PC-9 (cell line): ENCODE data around the gene NUCB2. TPM values are rescaled to one million over a fixed set of nuclear protein-coding genes. Genes with fewer than 3 reads are reported as not detected.

Experiments
- BruUV-seq: library from RNA; stranded (reverse); fragments of 400-500 nt; replicated peaks from 2 replicates; lab custom pipeline; 2021; lab: Mats Ljungman, UMichigan
- CTCF ChIA-PET: fragments of 300-600 bp; sonication (Branson Sonifier 250); formaldehyde crosslinking; loops from one replicate; lab custom pipeline; 2022; ENCODE audit warnings: antibody characterized with exemption; lab: Charles Lee
- POLR2A ChIA-PET: fragments of 300-600 bp; sonication (Branson Sonifier 250); formaldehyde crosslinking; loops from one replicate; lab custom pipeline; 2022; ENCODE audit warnings: antibody characterized with exemption; ENCODE audit not compliant: unreplicated experiment; lab: Charles Lee
- DNase-seq, 2 experiments: peaks; one replicate each; pipeline versions ENCODE4 v3.0.0 to v3.0.0-alpha.2; 2015 to 2022; ENCODE audit warnings: mixed read lengths in 1 of 2
- H2AFZ ChIP-seq: fragments of 200-600 bp; sonication (generic); 2 replicates; pipeline ENCODE4 v1.8.1; 2017; ENCODE audit warnings: antibody characterized with exemption
- H3F3A ChIP-seq: fragments of 200-600 bp; sonication (generic); 2 replicates; pipeline ENCODE4 v1.8.1; 2017; ENCODE audit warnings: antibody characterized with exemption, mild to moderate bottlenecking, low read depth; ENCODE audit not compliant: insufficient read depth
- H3K27ac ChIP-seq: fragments of 200-600 bp; sonication (generic); 2 replicates; pipeline ENCODE4 v1.6.1; 2016; ENCODE audit warnings: mixed run types
- H3K27me3 ChIP-seq: fragments of 200-600 bp; sonication (generic); 2 replicates; pipeline ENCODE4 v1.6.1; 2016; ENCODE audit warnings: low read depth, mixed run types; ENCODE audit not compliant: insufficient read depth
- H3K36me3 ChIP-seq: fragments of 200-600 bp; sonication (generic); 2 replicates; pipeline ENCODE4 v1.6.1; 2016; ENCODE audit warnings: low read depth, mixed run types
- H3K4me1 ChIP-seq: fragments of 200-600 bp; sonication (generic); replicated peaks from 2 replicates; pipeline ENCODE4 v1.6.1; 2016; ENCODE audit warnings: mixed run types; ENCODE audit not compliant: insufficient read depth
- H3K4me2 ChIP-seq: fragments of 200-600 bp; sonication (generic); 2 replicates; pipeline ENCODE4 v1.6.1; 2017; ENCODE audit warnings: mixed run types
- H3K4me3 ChIP-seq: fragments of 200-600 bp; sonication (generic); 2 replicates; pipeline ENCODE4 v1.6.1; 2016; ENCODE audit warnings: mixed run types
- H3K79me2 ChIP-seq: fragments of 200-600 bp; sonication (generic); 2 replicates; pipeline ENCODE4 v1.6.1; 2017; ENCODE audit warnings: low read depth, mixed run types
- H3K9me2 ChIP-seq: fragments of 200-600 bp; sonication (generic); 2 replicates; pipeline ENCODE4 v1.8.1; 2017; ENCODE audit warnings: mild to moderate bottlenecking; ENCODE audit not compliant: insufficient read depth
- H3K9me3 ChIP-seq: fragments of 200-600 bp; sonication (generic); 2 replicates; pipeline ENCODE4 v1.8.1; 2016; ENCODE audit warnings: low read depth; ENCODE audit not compliant: insufficient read depth
- H4K20me1 ChIP-seq: fragments of 200-600 bp; sonication (generic); 2 replicates; pipeline ENCODE4 v1.8.1; 2017; ENCODE audit not compliant: insufficient read depth
- EZH2 ChIP-seq: fragments of 200-600 bp; sonication (generic); IDR thresholded peaks from 2 replicates; pipeline ENCODE4 v1.8.0; 2017; ENCODE audit warnings: antibody characterized with exemption, low read depth
- intact Hi-C: fragments of 100-400 bp; cut with micrococcal nuclease; formaldehyde crosslinking; loops from one replicate; pipeline ENCODE4 v1.10.0; 2022; ENCODE audit not compliant: unreplicated experiment
- total RNA-seq: library from RNA; stranded (reverse); gene quantifications from 2 replicates; pipeline ENCODE4 v1.2.3, GENCODE V29; 2021
- TF ChIP-seq, protein P1 (sequence below): fragments of 200-600 bp; sonication (generic); conservative IDR thresholded peaks from 2 replicates; pipeline ENCODE4 v1.6.1; 2017; ENCODE audit warnings: mixed run types, antibody characterized with exemption, mild to moderate bottlenecking, moderate library complexity

NUCB2 gene
- total RNA-seq, 1 experiment from 2014 or later, result 29.7 TPM

DNA sequence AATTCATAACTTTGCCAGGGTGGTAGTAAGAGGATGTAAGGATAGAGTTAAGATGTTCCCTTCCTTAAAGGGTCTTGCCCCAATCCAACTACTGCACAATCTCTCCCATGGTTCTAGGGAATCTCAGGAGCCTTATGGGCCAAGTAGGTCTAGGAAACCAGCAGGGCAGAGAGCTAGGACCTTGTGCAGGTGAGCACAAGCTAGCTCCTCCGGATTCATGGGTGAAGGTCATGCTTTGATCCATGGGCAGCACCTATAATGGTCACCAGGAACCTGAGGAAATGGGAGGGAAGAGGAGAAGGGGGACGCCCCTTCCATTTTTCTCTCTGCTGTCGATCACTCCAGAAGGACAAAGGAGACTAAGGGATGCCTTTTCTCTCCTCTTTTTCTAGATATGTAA, 95.1 kb downstream of the NUCB2 start:
- H3K4me3 ChIP-seq, result no peak overlapping the region
- no TSS peak for BruUV-seq
- peaks cover 22% of the 10 kb centered on the region for H3K36me3 ChIP-seq
- peaks cover 35% of the 10 kb centered on the region for H3K9me3 ChIP-seq
- H3K79me2 ChIP-seq, result no peaks in the 10 kb centered on the region
- H3K27ac ChIP-seq, result no peak overlapping the region
- TF ChIP-seq EZH2, result no peak
- ChIA-PET POLR2A (no interaction called here), CTCF (no interaction called here)
- no peak overlapping the region for H2AFZ ChIP-seq
- no peaks in the 10 kb centered on the region for H3K4me1 ChIP-seq
- H3F3A ChIP-seq, result no peaks in the 10 kb centered on the region
- no peak overlapping the region for H3K4me2 ChIP-seq
- H3K9me2 ChIP-seq, result no peaks in the 10 kb centered on the region
- peak in 1 of 2 experiments; percentile 15 for DNase-seq
- no peaks in the 10 kb centered on the region for H3K27me3 ChIP-seq
- H4K20me1 ChIP-seq, result no peaks in the 10 kb centered on the region
- intact Hi-C loops, result no loop called here

DNA sequence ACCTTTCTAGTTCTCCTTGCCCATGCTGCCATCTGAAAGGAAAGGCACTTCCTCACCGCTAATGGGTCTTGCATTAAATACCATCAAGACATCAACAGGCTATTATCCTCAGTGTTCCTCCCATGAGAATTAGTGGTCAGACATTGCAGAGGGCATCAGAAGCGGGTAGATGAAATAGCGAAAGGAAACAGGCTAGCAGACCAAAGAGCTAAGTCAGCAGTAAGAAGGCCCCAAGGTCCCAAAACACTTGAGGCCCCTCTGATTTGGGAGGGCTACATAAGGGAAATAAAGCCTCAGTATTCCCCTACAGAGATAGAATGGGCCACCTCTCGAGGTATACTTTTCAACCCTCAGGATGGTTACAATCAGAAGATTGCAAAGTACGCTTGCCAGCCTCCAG, 99.0 kb downstream of the NUCB2 start:
- peak in 1 of 2 experiments; percentile 8 for DNase-seq
- Histone ChIP-seq H3K4me2 (no peak overlapping the region), H3K4me3 (no peak overlapping the region), H3F3A (no peaks in the 10 kb centered on the region), H2AFZ (no peak overlapping the region), H4K20me1 (no peaks in the 10 kb centered on the region), H3K4me1 (no peaks in the 10 kb centered on the region), H3K9me2 (no peaks in the 10 kb centered on the region), H3K79me2 (no peaks in the 10 kb centered on the region), H3K27ac (no peak overlapping the region), H3K9me3 (peaks cover 16% of the 10 kb centered on the region), H3K36me3 (peaks cover 9% of the 10 kb centered on the region), H3K27me3 (no peaks in the 10 kb centered on the region)
- CTCF ChIA-PET, result no interaction called here
- TF ChIP-seq, protein P1, sequence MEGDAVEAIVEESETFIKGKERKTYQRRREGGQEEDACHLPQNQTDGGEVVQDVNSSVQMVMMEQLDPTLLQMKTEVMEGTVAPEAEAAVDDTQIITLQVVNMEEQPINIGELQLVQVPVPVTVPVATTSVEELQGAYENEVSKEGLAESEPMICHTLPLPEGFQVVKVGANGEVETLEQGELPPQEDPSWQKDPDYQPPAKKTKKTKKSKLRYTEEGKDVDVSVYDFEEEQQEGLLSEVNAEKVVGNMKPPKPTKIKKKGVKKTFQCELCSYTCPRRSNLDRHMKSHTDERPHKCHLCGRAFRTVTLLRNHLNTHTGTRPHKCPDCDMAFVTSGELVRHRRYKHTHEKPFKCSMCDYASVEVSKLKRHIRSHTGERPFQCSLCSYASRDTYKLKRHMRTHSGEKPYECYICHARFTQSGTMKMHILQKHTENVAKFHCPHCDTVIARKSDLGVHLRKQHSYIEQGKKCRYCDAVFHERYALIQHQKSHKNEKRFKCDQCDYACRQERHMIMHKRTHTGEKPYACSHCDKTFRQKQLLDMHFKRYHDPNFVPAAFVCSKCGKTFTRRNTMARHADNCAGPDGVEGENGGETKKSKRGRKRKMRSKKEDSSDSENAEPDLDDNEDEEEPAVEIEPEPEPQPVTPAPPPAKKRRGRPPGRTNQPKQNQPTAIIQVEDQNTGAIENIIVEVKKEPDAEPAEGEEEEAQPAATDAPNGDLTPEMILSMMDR, result no peak
- TF ChIP-seq EZH2, result no peak
- POLR2A ChIA-PET, result no interaction called here
- BruUV-seq, result no TSS peak
- intact Hi-C loops, result no loop called here

DNA sequence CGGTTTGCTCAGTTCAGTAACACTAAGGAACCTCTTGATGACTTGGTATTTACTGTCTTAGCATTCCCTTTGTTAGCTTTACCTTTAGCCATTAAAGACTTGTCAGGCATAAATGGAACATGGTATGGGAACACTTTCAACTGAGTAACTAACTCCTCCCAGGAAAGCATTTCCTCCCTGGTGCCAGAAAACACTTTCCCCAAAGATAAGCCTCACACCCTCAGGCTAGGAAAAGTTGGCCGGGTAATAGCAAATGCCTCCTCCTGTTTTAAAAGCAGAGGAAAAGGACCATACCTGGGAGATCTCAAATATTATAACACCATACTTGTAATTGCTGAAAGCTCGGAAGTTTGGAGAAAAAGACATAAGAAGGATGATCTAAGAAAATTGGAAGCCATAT, 100.0 kb downstream of the NUCB2 start:
- Histone ChIP-seq H2AFZ (no peak overlapping the region), H4K20me1 (no peaks in the 10 kb centered on the region), H3K4me1 (no peaks in the 10 kb centered on the region), H3K9me2 (no peaks in the 10 kb centered on the region), H3K79me2 (no peaks in the 10 kb centered on the region), H3K27me3 (no peaks in the 10 kb centered on the region), H3K4me3 (no peak overlapping the region), H3F3A (no peaks in the 10 kb centered on the region), H3K27ac (no peak overlapping the region), H3K36me3 (peaks cover 9% of the 10 kb centered on the region; the same call in 1 of the 2 replicates), H3K4me2 (no peak overlapping the region), H3K9me3 (peaks cover 14% of the 10 kb centered on the region)
- POLR2A ChIA-PET, result interaction anchor here (0.7 kb wide), 1 partner anchor 621 kb away, joined by 3 read pairs; no protein-coding TSS in a partner anchor
- no TSS peak for BruUV-seq
- intact Hi-C loops, result no loop called here
- TF ChIP-seq, protein P1, result no peak
- no peak for TF ChIP-seq EZH2
- DNase-seq, result no peak
- CTCF ChIA-PET, result no interaction called here

DNA sequence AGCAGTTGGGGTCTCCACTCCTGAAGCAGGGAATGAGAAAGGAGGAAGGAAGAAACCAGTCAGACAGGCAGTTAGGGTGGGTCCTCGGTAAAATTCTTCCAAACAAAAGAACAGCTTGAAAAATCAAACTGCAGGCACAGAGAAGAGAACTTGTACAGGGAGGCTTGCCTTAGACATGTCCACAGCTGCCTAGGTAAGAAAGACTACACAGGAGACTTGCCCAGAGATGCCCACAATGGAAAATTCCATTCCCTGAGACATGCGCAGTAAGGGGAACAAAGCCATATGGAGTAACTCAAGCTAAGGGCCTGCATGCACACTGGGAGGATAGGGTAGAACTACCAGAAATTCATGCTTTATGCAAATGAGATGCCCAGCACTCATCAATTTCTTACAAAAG, 102.1 kb downstream of the NUCB2 start:
- no peaks in the 10 kb centered on the region for H3K9me2 ChIP-seq
- CTCF ChIA-PET, result no interaction called here
- H3K4me2 ChIP-seq, result no peak overlapping the region
- H3K36me3 ChIP-seq, result no peaks in the 10 kb centered on the region
- no peaks in the 10 kb centered on the region for H3K4me1 ChIP-seq
- no peak overlapping the region for H2AFZ ChIP-seq
- no peaks in the 10 kb centered on the region for H3F3A ChIP-seq
- H3K27me3 ChIP-seq, result no peaks in the 10 kb centered on the region
- no peak overlapping the region for H3K4me3 ChIP-seq
- peak in 1 of 2 experiments; percentile 24 for DNase-seq
- H3K9me3 ChIP-seq, result no peaks in the 10 kb centered on the region
- H3K27ac ChIP-seq, result no peak overlapping the region
- no TSS peak for BruUV-seq
- H3K79me2 ChIP-seq, result no peaks in the 10 kb centered on the region
- POLR2A ChIA-PET, result no interaction called here
- intact Hi-C loops, result no loop called here
- H4K20me1 ChIP-seq, result peaks cover 5% of the 10 kb centered on the region; the same call in 1 of the 2 replicates
- TF ChIP-seq EZH2, result no peak
- TF ChIP-seq, protein P1, result no peak
